ENCODE measurements around the gene UBE3D.

- no peak for TF ChIP-seq CTCF (IDR thresholded peaks at IDR 0.05 in 4 of 5, conservative IDR thresholded peaks at IDR 0.05 in 1 of 5)
- no peak for TF ChIP-seq POLR2A (IDR thresholded peaks at IDR 0.05)
Observed at GRCh38 chr6:83108378-83108777, 42.7 kb upstream of the UBE3D start.
